Activated T-cell treated with anti-CD3 and anti-CD28 coated beads, Interleukin-2, amount 50 U/mL, for 24 hours (primary cell): Measurements from ENCODE around the gene EYS.

Experiments
- DNase-seq: peaks from one replicate; pipeline ENCODE4 v3.0.0-alpha.2; 2020
- H3K27ac Mint-ChIP-seq: 2 replicates; pipeline ENCODE4 v1.8.0; 2020; ENCODE audit warnings: mild to moderate bottlenecking, mixed read lengths
- H3K27me3 Mint-ChIP-seq: 2 replicates; pipeline ENCODE4 v1.8.0; 2020; ENCODE audit warnings: mixed read lengths
- H3K36me3 Mint-ChIP-seq: 2 replicates; pipeline ENCODE4 v1.8.0; 2020; ENCODE audit warnings: low read depth, mixed read lengths
- H3K4me1 Mint-ChIP-seq: 2 replicates; pipeline ENCODE4 v1.8.0; 2020; ENCODE audit warnings: low read depth, mixed read lengths
- H3K4me3 Mint-ChIP-seq: 2 replicates; pipeline ENCODE4 v1.8.0; 2020; ENCODE audit warnings: mild to moderate bottlenecking, moderate library complexity, mixed read lengths
- H3K9me3 Mint-ChIP-seq: 2 replicates; pipeline ENCODE4 v1.8.0; 2020; ENCODE audit warnings: mixed read lengths

Gene EYS

GRCh38 chr6:64774881-64775280 is 932.1 kb downstream of the EYS start:
- H3K36me3 Mint-ChIP-seq = no peaks in the 10 kb centered on the region

GRCh38 chr6:64750910-64751309 is 956.1 kb downstream of the EYS start:
- no peaks in the 10 kb centered on the region for H3K4me1 Mint-ChIP-seq
- no peaks in the 10 kb centered on the region for H3K27me3 Mint-ChIP-seq
- peaks cover 18% of the 10 kb centered on the region for H3K9me3 Mint-ChIP-seq
- no peak overlapping the region for H3K4me3 Mint-ChIP-seq
- no peaks in the 10 kb centered on the region for H3K36me3 Mint-ChIP-seq
- no peak overlapping the region for H3K27ac Mint-ChIP-seq
- DNase-seq = no peak

More at GRCh38 chr6:64774881-64775280, 932.1 kb downstream of the EYS start:
- no peaks in the 10 kb centered on the region for H3K4me1 Mint-ChIP-seq
- no peaks in the 10 kb centered on the region for H3K27me3 Mint-ChIP-seq
- no peak for DNase-seq
- H3K4me3 Mint-ChIP-seq = no peak overlapping the region
- peaks cover 20% of the 10 kb centered on the region for H3K9me3 Mint-ChIP-seq
- H3K27ac Mint-ChIP-seq = no peak overlapping the region

- Mint-ChIP-seq H3K4me3 (no peak overlapping the region), H3K9me3 (peaks cover 7% of the 10 kb centered on the region), H3K36me3 (no peaks in the 10 kb centered on the region), H3K4me1 (no peaks in the 10 kb centered on the region), H3K27ac (no peak overlapping the region), H3K27me3 (no peaks in the 10 kb centered on the region)
- DNase-seq = no peak
These were observed 969.6 kb downstream of the EYS start for GRCh38 chr6:64737418-64737817.

GRCh38 chr6:64736421-64736950 is 970.5 kb downstream of the EYS start:
- Mint-ChIP-seq H3K27me3 (no peaks in the 10 kb centered on the region), H3K36me3 (no peaks in the 10 kb centered on the region), H3K4me1 (no peaks in the 10 kb centered on the region), H3K27ac (no peak overlapping the region), H3K9me3 (peaks cover 9% of the 10 kb centered on the region), H3K4me3 (no peak overlapping the region)
- DNase-seq = no peak

GRCh38 chr6:64733433-64733832 is 973.6 kb downstream of the EYS start:
- no peaks in the 10 kb centered on the region for H3K27me3 Mint-ChIP-seq
- no peak overlapping the region for H3K4me3 Mint-ChIP-seq
- H3K9me3 Mint-ChIP-seq = peaks cover 9% of the 10 kb centered on the region
- no peak overlapping the region for H3K27ac Mint-ChIP-seq
- DNase-seq = no peak
- H3K4me1 Mint-ChIP-seq = no peaks in the 10 kb centered on the region
- no peaks in the 10 kb centered on the region for H3K36me3 Mint-ChIP-seq

- DNase-seq = no peak
- H3K27me3 Mint-ChIP-seq = no peaks in the 10 kb centered on the region
- no peak overlapping the region for H3K27ac Mint-ChIP-seq
- no peak overlapping the region for H3K4me3 Mint-ChIP-seq
- no peaks in the 10 kb centered on the region for H3K4me1 Mint-ChIP-seq
- H3K36me3 Mint-ChIP-seq = no peaks in the 10 kb centered on the region
- peaks cover 9% of the 10 kb centered on the region for H3K9me3 Mint-ChIP-seq
These were observed 974.1 kb downstream of the EYS start for GRCh38 chr6:64732888-64733287.

- Mint-ChIP-seq H3K4me3 (no peak overlapping the region), H3K4me1 (no peaks in the 10 kb centered on the region), H3K36me3 (no peaks in the 10 kb centered on the region), H3K27me3 (no peaks in the 10 kb centered on the region), H3K27ac (no peak overlapping the region), H3K9me3 (peaks cover 9% of the 10 kb centered on the region)
- no peak for DNase-seq
These were observed 977.5 kb downstream of the EYS start for GRCh38 chr6:64729522-64729921.

- no peaks in the 10 kb centered on the region for H3K36me3 Mint-ChIP-seq
These were observed 980.0 kb downstream of the EYS start for GRCh38 chr6:64727075-64727474.

GRCh38 chr6:64724091-64724490 is 982.9 kb downstream of the EYS start:
- no peak for DNase-seq
- H3K27me3 Mint-ChIP-seq = no peaks in the 10 kb centered on the region
- no peak overlapping the region for H3K27ac Mint-ChIP-seq
- no peaks in the 10 kb centered on the region for H3K4me1 Mint-ChIP-seq
- H3K4me3 Mint-ChIP-seq = no peak overlapping the region
- H3K9me3 Mint-ChIP-seq = peaks cover 10% of the 10 kb centered on the region
- no peaks in the 10 kb centered on the region for H3K36me3 Mint-ChIP-seq

More at GRCh38 chr6:64727075-64727474, 980.0 kb downstream of the EYS start:
- H3K4me1 Mint-ChIP-seq = no peaks in the 10 kb centered on the region
- DNase-seq = no peak
- peaks cover 11% of the 10 kb centered on the region for H3K9me3 Mint-ChIP-seq
- H3K4me3 Mint-ChIP-seq = no peak overlapping the region
- no peak overlapping the region for H3K27ac Mint-ChIP-seq
- H3K27me3 Mint-ChIP-seq = no peaks in the 10 kb centered on the region

- DNase-seq = no peak
- H3K4me1 Mint-ChIP-seq = no peaks in the 10 kb centered on the region
- H3K9me3 Mint-ChIP-seq = peaks cover 10% of the 10 kb centered on the region
- H3K36me3 Mint-ChIP-seq = no peaks in the 10 kb centered on the region
- no peak overlapping the region for H3K27ac Mint-ChIP-seq
- H3K4me3 Mint-ChIP-seq = no peak overlapping the region
- H3K27me3 Mint-ChIP-seq = no peaks in the 10 kb centered on the region
These were observed 983.5 kb downstream of the EYS start for GRCh38 chr6:64723327-64724058.

GRCh38 chr6:64721865-64722264 is 985.2 kb downstream of the EYS start:
- Mint-ChIP-seq H3K4me3 (no peak overlapping the region), H3K9me3 (peaks cover 6% of the 10 kb centered on the region), H3K27ac (no peak overlapping the region), H3K27me3 (no peaks in the 10 kb centered on the region), H3K4me1 (no peaks in the 10 kb centered on the region), H3K36me3 (no peaks in the 10 kb centered on the region)
- no peak for DNase-seq

- DNase-seq = no peak
- H3K36me3 Mint-ChIP-seq = no peaks in the 10 kb centered on the region
These were observed 989.7 kb downstream of the EYS start for GRCh38 chr6:64717281-64717680.

GRCh38 chr6:64715624-64716023 is 991.4 kb downstream of the EYS start:
- Mint-ChIP-seq H3K9me3 (peaks cover 3% of the 10 kb centered on the region), H3K27me3 (no peaks in the 10 kb centered on the region), H3K4me1 (no peaks in the 10 kb centered on the region), H3K36me3 (no peaks in the 10 kb centered on the region), H3K4me3 (no peak overlapping the region), H3K27ac (no peak overlapping the region)
- DNase-seq = no peak

More at GRCh38 chr6:64717281-64717680, 989.7 kb downstream of the EYS start:
- no peak overlapping the region for H3K27ac Mint-ChIP-seq
- H3K4me1 Mint-ChIP-seq = no peaks in the 10 kb centered on the region
- H3K4me3 Mint-ChIP-seq = no peak overlapping the region
- H3K9me3 Mint-ChIP-seq = peaks cover 5% of the 10 kb centered on the region
- H3K27me3 Mint-ChIP-seq = no peaks in the 10 kb centered on the region

GRCh38 chr6:64714073-64714472 is 993.0 kb downstream of the EYS start:
- Mint-ChIP-seq H3K27me3 (no peaks in the 10 kb centered on the region), H3K4me1 (no peaks in the 10 kb centered on the region), H3K27ac (no peak overlapping the region), H3K4me3 (no peak overlapping the region), H3K9me3 (peaks cover 3% of the 10 kb centered on the region), H3K36me3 (no peaks in the 10 kb centered on the region)
- DNase-seq = no peak

GRCh38 chr6:64713175-64713574 is 993.9 kb downstream of the EYS start:
- Mint-ChIP-seq H3K27me3 (no peaks in the 10 kb centered on the region), H3K4me1 (no peaks in the 10 kb centered on the region), H3K27ac (no peak overlapping the region), H3K9me3 (peaks cover 3% of the 10 kb centered on the region), H3K36me3 (no peaks in the 10 kb centered on the region), H3K4me3 (no peak overlapping the region)
- no peak for DNase-seq
